Tibial nerve (tissue), 4 donors: ENCODE measurements around the gene IGF1R.

Source experiments
- EP300 ChIP-seq, 2 donors: sonication (generic); formaldehyde crosslinking; IDR thresholded peaks; one replicate each; pipeline ENCODE4 v1.6.1; 2017; ENCODE audit warnings: antibody characterized with exemption in 2 of 2, mild to moderate bottlenecking in 1 of 2
- POLR2A ChIP-seq, 2 donors: fragments of 450-650 bp; IDR thresholded peaks; one replicate each; pipeline ENCODE4 v1.6.1; 2017; ENCODE audit warnings: antibody characterized with exemption in 2 of 2, mild to moderate bottlenecking in 2 of 2, moderate library complexity in 2 of 2
- TF ChIP-seq, protein P1 (sequence below), 5 experiments: fragments of 200-600 bp in 3 of 5; fragments of 450-650 bp in 2 of 5; sonication (generic) in 3 of 5; IDR thresholded peaks; one replicate each; pipeline ENCODE4 v1.5.1; 2016 to 2019; ENCODE audit warnings: antibody characterized with exemption in 5 of 5, mild to moderate bottlenecking in 3 of 5, moderate library complexity in 2 of 5

DNA sequence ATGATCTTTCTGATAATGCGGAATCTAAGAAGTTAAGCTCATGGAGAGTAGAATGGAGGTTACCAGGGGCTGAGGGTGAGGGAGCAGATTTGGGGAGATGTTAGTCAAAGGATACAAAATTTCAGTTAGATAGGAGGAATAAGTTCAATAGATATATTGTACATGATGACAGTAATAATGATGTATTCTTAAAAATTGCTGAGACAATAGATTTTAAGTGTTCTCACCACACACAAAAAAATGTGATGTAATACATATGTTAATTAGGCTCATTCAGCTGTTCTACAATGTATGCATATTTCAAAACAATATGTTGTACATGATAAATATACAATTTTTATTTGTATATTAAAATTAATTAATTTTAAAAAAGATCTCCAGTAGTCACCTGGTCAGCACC lies 277.9 kb downstream of the IGF1R start:
- no peak for TF ChIP-seq POLR2A (IDR thresholded peaks at IDR 0.05)
- TF ChIP-seq, protein P1, sequence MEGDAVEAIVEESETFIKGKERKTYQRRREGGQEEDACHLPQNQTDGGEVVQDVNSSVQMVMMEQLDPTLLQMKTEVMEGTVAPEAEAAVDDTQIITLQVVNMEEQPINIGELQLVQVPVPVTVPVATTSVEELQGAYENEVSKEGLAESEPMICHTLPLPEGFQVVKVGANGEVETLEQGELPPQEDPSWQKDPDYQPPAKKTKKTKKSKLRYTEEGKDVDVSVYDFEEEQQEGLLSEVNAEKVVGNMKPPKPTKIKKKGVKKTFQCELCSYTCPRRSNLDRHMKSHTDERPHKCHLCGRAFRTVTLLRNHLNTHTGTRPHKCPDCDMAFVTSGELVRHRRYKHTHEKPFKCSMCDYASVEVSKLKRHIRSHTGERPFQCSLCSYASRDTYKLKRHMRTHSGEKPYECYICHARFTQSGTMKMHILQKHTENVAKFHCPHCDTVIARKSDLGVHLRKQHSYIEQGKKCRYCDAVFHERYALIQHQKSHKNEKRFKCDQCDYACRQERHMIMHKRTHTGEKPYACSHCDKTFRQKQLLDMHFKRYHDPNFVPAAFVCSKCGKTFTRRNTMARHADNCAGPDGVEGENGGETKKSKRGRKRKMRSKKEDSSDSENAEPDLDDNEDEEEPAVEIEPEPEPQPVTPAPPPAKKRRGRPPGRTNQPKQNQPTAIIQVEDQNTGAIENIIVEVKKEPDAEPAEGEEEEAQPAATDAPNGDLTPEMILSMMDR (IDR thresholded peaks at IDR 0.05), result no peak
- no peak for TF ChIP-seq EP300 (IDR thresholded peaks at IDR 0.05)
